Hepatocyte (in vitro differentiated cells): ENCODE measurements around the gene WDR75.

ENCODE experiments used
- EZH2phosphoT487 ChIP-seq: fragments of 200-600 bp; sonication (generic); IDR thresholded peaks from one replicate; pipeline ENCODE4 v1.6.1; 2018; ENCODE audit warnings: antibody characterized with exemption, mild to moderate bottlenecking, low read depth, moderate library complexity; ENCODE audit not compliant: unreplicated experiment, severe bottlenecking
- TF ChIP-seq, protein P1 (sequence below): fragments of 200-600 bp; sonication (generic); IDR thresholded peaks from 2 replicates; pipeline ENCODE4 v1.5.1; 2016; ENCODE audit warnings: antibody characterized with exemption, mild to moderate bottlenecking; ENCODE audit not compliant: poor library complexity

DNA sequence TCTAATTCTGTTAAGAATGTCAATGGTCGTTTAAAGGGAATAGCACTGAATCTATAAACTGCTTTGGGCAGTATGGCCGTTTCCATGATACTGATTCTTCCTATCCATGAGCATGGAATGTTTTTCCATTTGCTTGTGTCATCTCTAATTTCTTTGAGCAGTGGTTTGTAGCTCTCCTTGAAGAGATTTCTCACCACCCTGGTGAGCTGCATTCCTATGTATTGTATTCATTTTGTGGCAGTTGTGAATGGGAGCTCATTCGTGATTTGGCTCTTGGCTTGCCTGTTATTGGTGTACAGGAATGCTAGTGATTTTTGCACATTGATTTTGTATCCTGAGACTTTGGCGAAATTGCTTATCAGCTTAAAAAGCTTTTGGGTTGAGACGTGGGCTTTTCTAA lies 38.3 kb upstream of the WDR75 start:
- TF ChIP-seq, protein P1, sequence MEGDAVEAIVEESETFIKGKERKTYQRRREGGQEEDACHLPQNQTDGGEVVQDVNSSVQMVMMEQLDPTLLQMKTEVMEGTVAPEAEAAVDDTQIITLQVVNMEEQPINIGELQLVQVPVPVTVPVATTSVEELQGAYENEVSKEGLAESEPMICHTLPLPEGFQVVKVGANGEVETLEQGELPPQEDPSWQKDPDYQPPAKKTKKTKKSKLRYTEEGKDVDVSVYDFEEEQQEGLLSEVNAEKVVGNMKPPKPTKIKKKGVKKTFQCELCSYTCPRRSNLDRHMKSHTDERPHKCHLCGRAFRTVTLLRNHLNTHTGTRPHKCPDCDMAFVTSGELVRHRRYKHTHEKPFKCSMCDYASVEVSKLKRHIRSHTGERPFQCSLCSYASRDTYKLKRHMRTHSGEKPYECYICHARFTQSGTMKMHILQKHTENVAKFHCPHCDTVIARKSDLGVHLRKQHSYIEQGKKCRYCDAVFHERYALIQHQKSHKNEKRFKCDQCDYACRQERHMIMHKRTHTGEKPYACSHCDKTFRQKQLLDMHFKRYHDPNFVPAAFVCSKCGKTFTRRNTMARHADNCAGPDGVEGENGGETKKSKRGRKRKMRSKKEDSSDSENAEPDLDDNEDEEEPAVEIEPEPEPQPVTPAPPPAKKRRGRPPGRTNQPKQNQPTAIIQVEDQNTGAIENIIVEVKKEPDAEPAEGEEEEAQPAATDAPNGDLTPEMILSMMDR: no peak
- no peak for TF ChIP-seq EZH2phosphoT487
